Measurements from ENCODE around the gene CNIH3.

CNIH3 gene

GRCh38 chr1:224749916-224750315 lies 133.8 kb downstream of the CNIH3 start:
- DNase-seq: no peak

GRCh38 chr1:224751624-224752311 lies 135.7 kb downstream of the CNIH3 start:
- no peak for DNase-seq

- no peak for DNase-seq
Measured at GRCh38 chr1:224753491-224753890, 137.4 kb downstream of the CNIH3 start.

GRCh38 chr1:224755586-224755985 lies 139.5 kb downstream of the CNIH3 start:
- no peak for DNase-seq

- no peak for DNase-seq
Measured at GRCh38 chr1:224757508-224757907, 141.4 kb downstream of the CNIH3 start.

- no peak for DNase-seq
Measured at GRCh38 chr1:224759135-224759534, 143.0 kb downstream of the CNIH3 start.

GRCh38 chr1:224759681-224760091 lies 143.6 kb downstream of the CNIH3 start:
- no peak for DNase-seq

DNA sequence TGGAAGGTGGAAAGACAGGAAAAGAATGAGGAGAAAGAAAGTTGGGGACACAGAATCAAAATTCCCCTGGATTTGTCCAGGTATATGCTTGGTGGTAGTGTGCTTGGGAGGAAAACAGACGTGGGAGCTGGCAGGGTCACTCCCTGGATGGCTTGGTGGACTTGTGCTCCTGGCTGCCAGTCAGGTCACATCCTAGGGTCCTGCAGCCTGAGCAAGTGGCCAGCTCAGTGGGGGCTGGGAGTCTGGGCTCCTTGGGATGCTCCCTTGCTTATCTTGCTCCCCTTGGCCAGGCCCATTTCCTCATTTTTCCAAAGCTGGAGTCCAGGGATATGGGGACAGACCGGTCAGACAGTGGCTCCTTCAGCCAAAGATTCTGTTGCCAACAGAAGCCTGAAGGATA lies 144.0 kb downstream of the CNIH3 start:
- DNase-seq: no peak

- DNase-seq: no peak
Measured at GRCh38 chr1:224761245-224761644, 145.1 kb downstream of the CNIH3 start.

- DNase-seq: no peak
Measured at GRCh38 chr1:224762046-224762445, 145.9 kb downstream of the CNIH3 start.

- DNase-seq: no peak
Measured at GRCh38 chr1:224762701-224763100, 146.6 kb downstream of the CNIH3 start.

GRCh38 chr1:224763126-224763775 lies 147.1 kb downstream of the CNIH3 start:
- no peak for DNase-seq

DNA sequence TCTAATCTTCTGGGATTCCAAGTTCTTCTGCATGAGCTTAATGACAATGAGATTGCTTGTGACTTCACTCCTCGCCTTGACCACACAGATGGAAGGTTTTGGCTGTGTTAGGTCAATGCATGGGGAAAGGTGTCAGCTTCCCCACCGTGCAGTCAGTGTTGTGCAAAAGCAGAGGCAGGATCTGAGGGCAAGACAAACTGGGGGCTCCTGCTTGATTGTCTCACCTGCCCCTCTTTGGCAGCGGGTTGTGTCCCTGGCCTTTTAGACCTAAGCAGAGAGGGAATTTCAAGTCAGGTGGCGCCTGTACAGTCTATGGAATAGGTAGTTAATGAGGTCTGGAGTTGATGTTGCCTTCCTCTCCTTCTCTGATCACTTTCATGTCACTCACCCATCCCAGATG lies 150.1 kb downstream of the CNIH3 start:
- DNase-seq: no peak

- DNase-seq: no peak
Measured at GRCh38 chr1:224767031-224767430, 150.9 kb downstream of the CNIH3 start.

DNA sequence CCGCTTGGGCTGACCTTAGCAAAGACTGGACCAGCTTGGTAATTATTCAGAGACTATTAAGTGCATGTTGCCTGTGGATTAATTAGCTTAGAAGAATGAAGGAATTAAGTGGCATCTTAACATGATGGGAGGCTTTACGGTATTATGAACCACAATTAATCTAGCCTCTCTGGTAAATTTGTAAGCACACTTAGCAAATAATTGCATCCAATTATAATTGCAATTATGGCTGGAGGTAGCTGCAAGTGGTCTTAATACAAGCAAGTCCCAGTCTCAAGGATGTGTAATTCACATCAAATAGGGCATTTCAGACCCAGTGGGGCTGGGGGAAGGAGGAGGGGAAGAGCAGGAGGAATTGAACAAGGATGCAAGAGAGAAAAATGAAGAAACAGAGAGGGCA lies 151.6 kb downstream of the CNIH3 start:
- DNase-seq: no peak

DNA sequence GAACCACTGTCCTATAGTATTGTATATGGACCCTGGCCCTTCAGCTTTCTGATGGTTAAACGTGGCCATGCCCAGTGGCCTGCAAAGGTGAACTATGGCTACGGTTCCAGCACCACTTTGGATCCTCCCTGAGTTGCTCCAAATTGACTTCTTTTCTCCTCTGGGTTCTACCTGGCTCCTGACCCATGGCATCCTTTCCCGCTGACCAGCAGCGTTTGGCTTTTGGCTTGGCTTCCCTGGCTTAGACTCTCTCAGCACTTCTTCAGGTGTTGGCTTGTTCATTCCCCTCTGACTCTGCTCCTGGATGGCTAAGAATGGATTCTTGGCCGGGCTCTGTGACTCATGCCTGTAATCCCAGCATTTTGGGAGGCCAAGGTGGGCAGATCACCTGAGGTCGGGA lies 152.9 kb downstream of the CNIH3 start:
- no peak for DNase-seq

DNA sequence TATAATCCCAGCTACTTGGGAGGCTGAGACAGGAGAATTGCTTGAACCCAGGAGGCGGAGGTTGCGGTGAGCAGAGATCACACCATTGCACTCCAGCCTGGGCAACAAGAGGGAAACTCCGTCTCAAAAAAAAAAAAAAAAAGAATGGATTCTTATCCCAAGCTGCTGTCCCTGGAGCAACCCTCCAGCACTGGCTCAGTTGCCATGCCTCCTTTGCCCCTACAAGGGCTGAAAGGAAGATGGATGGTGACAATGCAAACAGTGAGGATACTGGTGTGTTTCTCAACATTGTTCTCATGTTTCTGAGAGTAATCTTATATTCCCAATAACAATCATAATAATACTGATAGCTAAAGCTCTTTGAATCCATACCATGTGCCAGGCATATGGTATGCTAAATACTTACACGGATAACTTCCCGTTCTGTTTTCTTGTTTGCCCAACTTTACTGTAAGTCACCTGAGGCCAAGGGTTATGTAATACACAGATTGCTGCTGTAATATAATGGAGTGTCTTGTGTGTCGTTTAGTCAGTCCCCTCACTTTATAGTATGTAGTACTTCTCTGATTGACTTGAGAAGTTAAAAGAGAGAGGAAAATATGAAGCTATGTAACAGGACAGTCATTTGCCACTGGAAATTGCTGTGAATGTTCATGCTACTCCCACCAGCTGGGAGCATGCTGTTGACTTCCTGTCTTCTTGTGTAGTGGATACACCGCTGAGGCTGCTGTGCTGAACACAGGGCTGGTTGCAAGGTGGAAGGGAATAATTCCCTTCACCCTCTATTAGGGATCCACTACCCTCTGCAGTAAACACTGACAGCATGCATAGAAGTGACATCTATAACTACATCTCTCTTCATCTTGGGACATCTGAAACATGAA lies 153.6 kb downstream of the CNIH3 start:
- DNase-seq: no peak

DNA sequence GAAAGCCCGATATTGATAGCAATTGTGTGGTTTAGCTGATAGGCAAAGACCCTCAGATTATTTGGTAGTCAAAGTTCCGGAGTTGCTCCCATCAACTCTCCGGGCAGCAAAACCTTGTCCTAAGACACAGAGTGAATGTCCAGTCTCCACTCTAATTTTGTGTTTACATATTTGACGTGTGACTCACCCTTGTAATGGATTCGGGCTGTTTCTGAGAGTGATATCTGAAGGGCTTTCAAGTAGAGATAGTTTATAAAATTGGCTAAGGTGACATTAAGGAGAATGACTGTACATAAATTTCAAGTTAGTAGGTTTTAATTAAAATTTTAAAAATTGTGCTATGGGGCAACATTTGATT lies 154.2 kb downstream of the CNIH3 start:
- DNase-seq: no peak

DNA sequence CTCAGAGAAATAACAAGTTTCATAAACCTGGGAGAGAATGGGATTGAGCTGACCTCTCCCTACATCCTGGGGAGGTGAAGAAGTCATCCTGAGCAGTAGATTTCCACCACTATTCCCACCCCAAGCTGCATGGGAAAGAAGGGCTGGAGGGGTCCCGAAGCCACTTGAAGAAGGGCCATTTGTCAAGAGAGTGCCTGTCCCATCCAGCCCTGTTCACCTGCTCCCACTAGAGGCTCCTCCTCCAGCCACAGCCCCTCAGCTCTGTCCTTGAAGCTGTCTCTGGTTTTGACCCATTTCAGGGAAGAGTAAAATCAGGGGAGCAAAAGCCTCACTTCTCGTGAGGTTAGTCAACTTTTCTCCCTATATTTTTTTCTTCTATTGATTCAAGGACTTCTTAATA lies 157.5 kb downstream of the CNIH3 start:
- no peak for DNase-seq

- DNase-seq: peak; percentile 24 to 41
Measured at GRCh38 chr1:224774378-224774777, 158.3 kb downstream of the CNIH3 start.

DNA sequence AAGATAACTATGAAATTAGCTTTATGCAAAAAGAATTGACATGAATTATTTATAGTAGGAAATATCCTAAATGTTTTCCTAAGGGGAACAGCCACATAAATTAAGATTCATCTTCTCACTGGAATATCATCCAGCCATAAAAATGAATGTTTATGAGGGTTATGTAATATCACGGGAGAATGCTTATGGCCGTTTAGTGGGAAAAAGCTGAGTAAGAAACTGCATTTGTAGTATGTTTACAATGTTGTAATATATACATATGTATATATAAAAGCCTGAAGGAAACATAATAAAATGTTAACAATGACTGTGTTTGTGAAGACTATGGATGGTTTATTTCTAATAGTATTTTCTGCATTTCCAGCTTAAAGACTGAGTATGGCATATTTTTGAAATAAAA lies 161.1 kb downstream of the CNIH3 start:
- DNase-seq: no peak

DNA sequence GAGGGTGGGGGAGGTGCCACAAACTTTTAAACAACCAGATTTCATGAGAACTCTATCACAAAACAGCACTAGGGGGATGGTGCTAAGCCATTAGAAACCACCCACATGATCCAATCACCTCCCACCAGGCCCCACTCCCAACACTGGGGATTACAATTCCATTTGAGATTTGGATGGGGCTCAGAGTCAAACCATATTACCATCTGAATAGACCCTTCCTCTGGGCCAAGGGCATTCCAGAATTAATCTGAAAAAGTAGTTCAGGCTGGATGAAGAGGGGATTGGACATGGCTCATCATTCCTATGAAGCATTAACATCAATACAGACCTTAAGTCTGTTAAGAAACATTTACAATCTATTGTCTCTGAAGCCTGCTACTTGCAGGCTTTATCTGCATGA lies 163.4 kb downstream of the CNIH3 start:
- no peak for DNase-seq

- no peak for DNase-seq
Measured at GRCh38 chr1:224780736-224781135, 164.6 kb downstream of the CNIH3 start.

GRCh38 chr1:224781800-224782199 lies 165.7 kb downstream of the CNIH3 start:
- DNase-seq: no peak
